Thyroid gland (tissue), 4 donors: ENCODE data around the gene ARHGEF25. TPM values are rescaled to one million over a fixed set of nuclear protein-coding genes. Genes with fewer than 3 reads are reported as not detected.

Source experiments
- DNase-seq, 2 donors: peaks; one replicate each; pipeline ENCODE4 v3.0.0-alpha.2; 2019
- H3K27ac ChIP-seq, 3 donors: fragments of 200-600 bp; sonication (generic); 1 replicate in 2 of 3; 2 replicates in 1 of 3; pipeline ENCODE4 v1.5.1; 2016 to 2019; ENCODE audit warnings: mild to moderate bottlenecking in 1 of 3, moderate library complexity in 1 of 3
- H3K27me3 ChIP-seq: fragments of 200-600 bp; sonication (generic); one replicate; pipeline ENCODE4 v1.5.1; 2019
- H3K36me3 ChIP-seq, 2 donors: fragments of 200-600 bp; sonication (generic); one replicate each; pipeline ENCODE4 v1.5.1; 2016 to 2019
- H3K4me1 ChIP-seq, 2 donors: fragments of 200-600 bp; sonication (generic); one replicate each; pipeline ENCODE4 v1.5.1; 2017 to 2019
- H3K4me3 ChIP-seq, 3 donors: fragments of 200-600 bp; sonication (generic); replicated peaks in 1 of 3; 1 replicate in 2 of 3; 2 replicates in 1 of 3; pipeline ENCODE4 v1.5.1; 2016; ENCODE audit warnings: mild to moderate bottlenecking in 1 of 3
- H3K9me3 ChIP-seq: fragments of 200-600 bp; sonication (generic); one replicate; pipeline ENCODE4 v1.5.1; 2017
- CTCF ChIP-seq, 6 experiments: fragments of 200-600 bp in 3 of 6; fragments of 450-650 bp in 3 of 6; sonication (generic) in 3 of 6; IDR thresholded peaks; one replicate each; pipeline ENCODE4 v1.5.1; 2016 to 2019; ENCODE audit warnings: antibody characterized with exemption in 6 of 6, mild to moderate bottlenecking in 2 of 6, inconsistent platforms in 1 of 6, moderate library complexity in 1 of 6
- POLR2A ChIP-seq, 2 donors: fragments of 450-650 bp; IDR thresholded peaks; one replicate each; pipeline ENCODE4 v1.6.1; 2017; ENCODE audit warnings: antibody characterized with exemption in 2 of 2, mild to moderate bottlenecking in 2 of 2, moderate library complexity in 1 of 2
- WGBS, 2 donors: methylation state at CpG; one replicate each; pipeline ENCODE4 v1.1.5; 2017; 5-methylcytosine and 5-hydroxymethylcytosine counted together
- intact Hi-C: fragments of 100-400 bp; cut with DNase I; formaldehyde crosslinking; loops from one replicate; pipeline ENCODE4 v1.15.1; 2023
- total RNA-seq, 4 donors: library from RNA; depleted of rRNA; stranded (reverse); fragments of >200 nt; gene quantifications; one replicate each; pipeline ENCODE4 v1.2.3, GENCODE V29; 2016

The ARHGEF25 gene
- total RNA-seq, 4 donors from 2014 or later, result 3.3 to 25.8 (median 3.9) TPM

- TF ChIP-seq POLR2A (IDR thresholded peaks at IDR 0.05) (no peak), CTCF (IDR thresholded peaks at IDR 0.05) (no peak)
- no peaks in the 10 kb centered on the region for H3K4me1 ChIP-seq
- 91 to 94% methylated on average over 11 to 12 of the region's 12 CpGs for WGBS, 2 donors
- no peak overlapping the region for H3K27ac ChIP-seq
- no peak for DNase-seq
- no peak overlapping the region for H3K4me3 ChIP-seq
- no peaks in the 10 kb centered on the region for H3K36me3 ChIP-seq
- H3K27me3 ChIP-seq, result no peaks in the 10 kb centered on the region
- H3K9me3 ChIP-seq, result no peaks in the 10 kb centered on the region
- intact Hi-C loops, result no loop called here
Observed at GRCh38 chr12:57571926-57572762, 39.1 kb upstream of the ARHGEF25 start.

GRCh38 chr12:57574795-57575194 is 36.4 kb upstream of the ARHGEF25 start:
- Histone ChIP-seq H3K36me3 (no peaks in the 10 kb centered on the region), H3K9me3 (no peaks in the 10 kb centered on the region), H3K27me3 (no peaks in the 10 kb centered on the region), H3K4me3 (no peak overlapping the region), H3K27ac (no peak overlapping the region), H3K4me1 (no peaks in the 10 kb centered on the region)
- 87 to 93% methylated on average over 10 of the region's 10 CpGs for WGBS, 2 donors
- intact Hi-C loops, result no loop called here
- no peak for DNase-seq
- TF ChIP-seq CTCF (IDR thresholded peaks at IDR 0.05) (no peak), POLR2A (IDR thresholded peaks at IDR 0.05) (no peak)

DNA sequence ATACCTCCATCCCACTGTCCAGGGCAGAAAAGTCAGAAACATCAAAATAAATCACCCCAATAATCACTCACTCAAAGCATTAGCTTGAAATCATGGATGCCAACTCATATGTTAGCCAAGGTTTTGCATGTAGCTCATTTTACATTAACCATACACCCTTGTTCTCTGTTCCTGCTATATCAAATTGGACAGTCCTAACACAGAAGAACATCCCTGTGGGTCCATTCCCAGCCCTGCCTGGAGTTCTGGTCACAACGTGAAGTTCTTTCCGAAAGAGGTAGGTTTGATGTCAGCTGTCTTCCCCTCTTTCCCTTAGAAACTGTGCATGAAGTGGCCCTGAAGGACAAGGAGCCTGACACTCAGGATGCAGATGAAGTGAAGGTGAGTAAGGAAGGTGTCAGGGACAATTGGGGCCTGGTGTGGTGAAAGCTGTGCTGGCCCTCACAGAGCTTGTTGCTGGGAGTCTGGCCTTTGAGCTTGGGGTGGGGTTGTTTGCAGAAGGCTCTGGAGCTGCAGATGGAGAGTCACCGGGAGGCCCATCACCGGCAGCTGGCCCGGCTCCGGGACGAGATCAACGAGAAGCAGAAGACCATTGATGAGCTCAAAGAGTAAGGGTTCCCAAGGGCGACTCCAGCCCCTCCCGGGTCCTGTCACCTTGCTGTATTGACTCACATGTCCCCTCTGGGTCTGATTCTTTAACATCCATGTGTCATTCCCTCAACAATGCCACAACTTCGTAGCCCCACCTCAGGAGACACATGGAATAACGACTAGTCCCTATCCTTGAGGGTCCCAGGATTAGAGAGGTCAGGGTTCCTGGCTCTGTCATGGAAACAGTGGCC is 35.2 kb upstream of the ARHGEF25 start:
- H3K27ac ChIP-seq, result no peak overlapping the region
- TF ChIP-seq CTCF (IDR thresholded peaks at IDR 0.05) (no peak), POLR2A (IDR thresholded peaks at IDR 0.05) (no peak)
- intact Hi-C loops, result no loop called here

DNA sequence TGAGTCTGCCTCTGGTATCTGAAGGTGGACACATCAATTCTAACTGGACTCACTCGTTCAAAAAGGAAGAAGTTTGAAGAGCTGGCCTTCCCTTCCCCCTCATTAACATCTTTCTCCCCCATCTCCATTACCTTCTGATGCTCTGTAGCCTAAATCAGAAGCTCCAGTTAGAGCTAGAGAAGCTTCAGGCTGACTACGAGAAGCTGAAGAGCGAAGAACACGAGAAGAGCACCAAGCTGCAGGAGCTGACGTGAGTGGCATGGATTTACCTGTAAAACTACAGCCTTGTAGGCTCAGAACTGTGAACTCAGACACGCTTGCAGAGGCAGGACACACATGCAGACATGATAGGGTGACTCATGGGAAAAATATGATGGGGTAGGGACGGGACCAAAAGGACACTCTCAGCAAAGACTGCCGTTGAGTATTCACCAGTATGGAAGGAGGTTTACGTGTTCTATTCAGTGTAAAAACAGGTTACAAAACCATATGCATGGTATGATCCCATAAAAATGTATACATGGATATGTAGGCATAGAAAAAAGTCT is 34.5 kb upstream of the ARHGEF25 start:
- intact Hi-C loops, result no loop called here
- Histone ChIP-seq H3K4me3 (no peak overlapping the region), H3K27ac (no peak overlapping the region), H3K36me3 (no peaks in the 10 kb centered on the region), H3K4me1 (no peaks in the 10 kb centered on the region), H3K9me3 (no peaks in the 10 kb centered on the region), H3K27me3 (no peaks in the 10 kb centered on the region)
- TF ChIP-seq POLR2A (IDR thresholded peaks at IDR 0.05) (no peak), CTCF (IDR thresholded peaks at IDR 0.05) (no peak)
- no peak for DNase-seq
- WGBS, 2 donors, result 87 to 91% methylated on average over 9 of the region's 9 CpGs

More for the DNA sequence above, 35.2 kb upstream of the ARHGEF25 start:
- DNase-seq, result no peak
- Histone ChIP-seq H3K4me3 (no peak overlapping the region), H3K9me3 (no peaks in the 10 kb centered on the region), H3K4me1 (no peaks in the 10 kb centered on the region), H3K36me3 (no peaks in the 10 kb centered on the region), H3K27me3 (no peaks in the 10 kb centered on the region)
- 79 to 89% methylated on average over 12 of the region's 12 CpGs for WGBS, 2 donors
